HS-5 (cell line): ENCODE measurements around the gene TMEM255B.
"Not testable (repeated sequence)": the region's sequence is repeated elsewhere in the genome, so short reads cannot be mapped to it uniquely, and the experiment has no call there.

Source experiments
- DNase-seq: peaks from one replicate; pipeline ENCODE4 v3.0.0-alpha.2; 2012; ENCODE audit warnings: low read depth

Gene TMEM255B

DNA sequence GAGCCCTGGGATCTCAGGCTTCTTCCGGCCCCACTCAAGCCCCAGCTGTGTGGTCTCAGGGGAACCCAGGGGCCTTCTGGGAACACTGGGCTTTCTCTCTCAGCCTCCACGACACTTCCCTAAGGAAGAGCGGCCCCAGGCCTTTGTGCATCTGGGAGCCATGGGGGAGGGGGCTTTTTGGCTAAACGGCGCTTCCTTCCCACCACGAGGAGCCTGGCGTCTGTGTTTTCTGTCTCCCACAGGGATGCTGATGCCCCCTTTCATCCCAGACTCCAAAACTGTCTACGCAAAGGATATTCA, 24.2 kb upstream of the TMEM255B start:
- DNase-seq = no peak

DNA sequence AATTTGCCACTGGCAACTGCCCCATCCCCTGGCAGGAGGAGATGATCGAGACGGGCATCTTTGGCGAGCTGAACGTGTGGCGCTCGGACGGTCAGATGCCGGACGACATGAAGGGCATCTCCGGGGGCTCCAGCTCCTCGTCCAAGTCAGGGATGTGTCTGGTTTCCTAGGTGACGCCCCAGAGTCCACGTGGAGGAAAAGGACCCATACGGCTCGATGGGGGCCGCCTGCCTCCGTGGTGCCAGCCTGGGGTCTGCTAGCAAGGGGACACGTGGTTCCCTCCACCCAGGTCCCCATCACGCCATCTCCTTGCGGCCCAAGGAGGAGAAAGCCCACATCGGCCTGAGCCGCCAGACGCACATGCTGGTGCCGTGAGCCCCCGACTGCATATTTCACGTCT, 23.8 kb upstream of the TMEM255B start:
- no peak for DNase-seq

DNA sequence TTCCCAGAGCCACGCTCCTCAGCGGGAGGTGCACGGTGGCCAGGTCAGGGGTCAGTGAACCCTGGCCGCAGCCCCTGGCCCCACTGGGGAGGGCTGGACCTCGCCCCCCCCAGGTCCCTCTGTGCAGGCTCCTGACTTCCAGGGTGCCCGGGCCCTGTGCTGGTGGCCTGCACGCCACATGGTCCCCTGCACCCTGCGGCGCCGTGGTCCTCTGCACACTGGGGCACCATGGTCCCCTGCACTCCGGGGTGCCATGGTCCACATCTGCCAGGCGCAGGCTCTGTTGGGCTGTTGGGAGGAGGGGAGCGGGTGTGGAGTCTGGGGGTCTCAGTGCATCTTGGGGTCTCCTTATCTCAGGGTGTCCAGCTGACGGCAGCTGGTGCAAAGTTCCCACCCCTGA, 23.3 kb upstream of the TMEM255B start:
- DNase-seq = no peak

DNA sequence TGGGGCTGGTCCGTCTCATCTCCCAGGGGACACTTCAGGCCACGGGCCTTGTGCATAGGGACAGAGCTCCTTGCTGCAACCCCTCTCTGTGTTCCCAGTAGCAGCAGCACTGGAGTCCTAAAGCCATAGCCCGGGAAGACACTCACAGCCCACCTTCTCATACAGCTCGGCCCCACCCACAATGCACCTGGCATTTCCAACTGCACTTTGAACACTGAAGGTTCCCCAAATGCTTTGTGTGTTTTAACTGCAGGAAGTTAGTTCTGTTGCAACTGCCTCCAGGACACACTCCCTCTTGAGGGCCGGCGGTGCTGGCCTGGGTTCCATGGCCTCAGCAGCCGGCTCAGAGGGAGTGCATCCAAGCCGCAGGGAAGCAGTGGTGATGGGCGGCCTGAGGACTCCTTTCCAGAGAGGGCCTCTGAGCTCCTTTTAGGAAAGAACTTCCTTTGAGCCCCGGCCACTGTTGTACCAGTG, 22.7 kb upstream of the TMEM255B start:
- DNase-seq = no peak

DNA sequence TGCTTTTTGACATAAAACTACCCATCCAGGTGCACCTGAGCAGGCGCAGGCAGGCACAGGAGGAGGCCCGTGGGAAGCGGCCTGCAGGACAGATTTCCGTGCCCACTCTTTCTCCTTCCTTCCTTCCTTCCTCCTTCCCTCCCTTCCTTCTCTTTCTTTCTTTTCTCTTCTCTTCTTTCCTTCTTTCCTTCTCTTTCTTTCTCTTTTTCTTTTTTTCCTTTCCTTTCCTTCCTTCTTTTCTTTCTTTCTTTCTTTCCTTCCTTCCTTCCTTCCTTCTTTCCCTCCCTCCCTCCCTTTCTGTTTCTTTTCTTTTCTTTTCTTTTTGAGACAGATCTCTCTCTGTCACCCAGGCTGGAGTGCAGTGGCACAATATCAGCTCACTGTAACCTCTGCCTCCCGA, 21.2 kb upstream of the TMEM255B start:
- no peak for DNase-seq

DNA sequence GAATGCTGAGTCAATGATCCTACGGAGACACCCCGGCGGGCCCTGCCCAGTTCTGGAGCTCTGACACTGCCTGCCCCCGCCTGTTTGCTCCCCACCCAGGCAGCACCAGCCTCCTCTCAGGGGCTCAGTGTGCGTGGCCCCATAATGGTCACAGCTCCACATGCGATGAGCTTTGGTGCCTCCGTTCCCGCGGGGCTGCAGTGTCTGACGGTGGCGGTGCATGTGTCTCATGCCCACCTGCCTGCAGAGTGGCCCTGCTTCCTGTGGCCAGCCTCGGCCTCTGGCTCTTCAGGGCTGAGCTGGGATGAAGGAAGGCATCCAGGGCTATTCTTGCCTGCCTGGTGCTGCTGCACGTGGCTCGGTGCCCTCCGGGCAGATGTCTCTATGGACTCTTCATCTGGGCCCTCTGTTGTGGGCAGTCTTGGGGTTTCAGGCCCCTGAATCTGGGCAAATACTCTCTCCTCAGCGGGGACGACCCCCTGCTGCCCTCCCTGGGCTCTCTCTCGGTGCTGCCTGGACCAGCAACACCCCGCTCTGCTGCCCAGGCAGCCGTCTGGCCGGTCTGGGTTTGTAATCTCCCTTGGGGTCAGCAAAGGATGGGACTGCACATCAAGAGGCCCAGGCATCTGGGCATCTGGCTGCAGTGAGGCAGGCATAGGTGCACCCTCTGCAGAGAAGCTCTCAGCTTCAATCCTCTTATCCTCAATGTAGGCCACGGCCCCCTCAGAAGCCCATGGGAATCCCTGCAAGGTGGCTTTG, 19.3 kb upstream of the TMEM255B start:
- DNase-seq = no peak

DNA sequence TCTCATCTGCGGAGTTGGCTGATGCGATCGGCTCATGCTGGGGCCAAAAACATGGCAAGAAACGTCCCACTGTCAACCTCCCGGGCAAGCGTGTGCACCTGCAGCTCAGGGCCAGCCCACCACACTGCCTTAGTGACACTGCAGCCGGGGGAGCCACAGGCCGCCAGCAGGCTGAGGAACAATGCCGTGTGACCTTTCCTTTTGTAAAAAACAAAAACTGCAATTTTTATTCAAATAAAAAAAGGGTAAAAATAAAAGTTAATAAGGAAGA, 18.8 kb upstream of the TMEM255B start:
- no peak for DNase-seq

DNA sequence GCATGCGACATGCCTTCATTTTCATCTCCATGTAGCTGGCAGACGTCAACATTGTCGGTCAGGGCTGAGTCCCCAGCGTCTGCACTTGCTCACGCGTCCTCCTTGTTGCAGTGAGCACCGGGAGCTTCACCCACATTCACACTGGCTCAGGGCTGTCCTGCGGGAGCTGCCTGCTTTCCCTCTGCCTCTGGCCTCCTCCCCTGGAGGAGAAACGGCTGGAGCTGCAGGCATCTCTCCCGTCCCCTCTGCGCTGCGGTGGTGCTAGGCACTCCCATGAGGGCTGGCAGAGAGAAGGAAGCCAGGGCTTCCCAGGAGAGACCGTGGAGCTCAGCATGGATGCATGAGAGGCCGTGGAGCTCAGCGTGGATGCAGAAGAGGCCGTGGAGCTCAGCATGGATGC, 18.4 kb upstream of the TMEM255B start:
- DNase-seq = no peak

DNA sequence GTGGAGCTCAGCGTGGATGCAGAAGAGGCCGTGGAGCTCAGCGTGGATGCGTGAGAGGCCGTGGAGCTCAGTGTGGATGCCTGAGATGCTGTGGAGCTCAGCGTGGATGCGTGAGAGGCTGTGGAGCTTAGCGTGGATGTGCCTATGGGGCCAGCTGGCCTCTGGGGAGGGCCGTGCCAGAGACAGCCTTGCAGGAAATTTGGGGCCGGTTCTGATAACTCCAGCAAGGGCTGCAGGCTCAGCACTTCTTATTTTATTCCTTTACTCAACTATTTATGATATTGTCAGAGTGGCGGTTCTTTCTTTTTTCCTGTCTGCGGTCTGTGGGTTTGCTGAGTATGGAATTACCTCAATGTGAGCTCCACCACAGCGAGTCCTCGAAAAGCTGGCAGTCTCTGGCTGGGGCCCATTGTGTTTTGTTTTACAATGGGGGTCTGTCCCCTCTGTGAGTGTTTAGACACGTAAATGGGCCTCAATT, 17.8 kb upstream of the TMEM255B start:
- no peak for DNase-seq

DNA sequence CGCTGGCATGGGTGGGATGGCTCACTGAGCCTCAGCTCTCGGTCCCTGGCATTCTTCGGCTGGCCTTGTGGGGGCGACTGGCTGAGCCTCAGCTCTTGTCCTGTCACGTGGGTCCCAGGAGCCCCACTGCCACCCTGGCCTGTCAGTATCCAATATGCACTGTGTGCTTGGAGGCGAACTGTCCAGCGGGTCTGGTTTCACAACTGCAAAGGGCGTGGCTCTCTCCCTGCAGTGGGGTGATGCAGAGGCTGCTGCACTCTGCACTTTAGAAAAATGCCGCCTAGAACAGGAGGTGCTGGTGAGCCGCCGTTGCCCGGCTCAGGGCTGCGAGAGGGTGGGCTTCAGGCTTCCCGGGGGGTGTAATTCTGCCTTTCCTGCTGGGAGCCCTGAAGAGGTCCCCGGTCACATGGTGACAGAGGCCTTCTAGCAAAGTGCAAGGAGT, 17.0 kb upstream of the TMEM255B start:
- no peak for DNase-seq

DNA sequence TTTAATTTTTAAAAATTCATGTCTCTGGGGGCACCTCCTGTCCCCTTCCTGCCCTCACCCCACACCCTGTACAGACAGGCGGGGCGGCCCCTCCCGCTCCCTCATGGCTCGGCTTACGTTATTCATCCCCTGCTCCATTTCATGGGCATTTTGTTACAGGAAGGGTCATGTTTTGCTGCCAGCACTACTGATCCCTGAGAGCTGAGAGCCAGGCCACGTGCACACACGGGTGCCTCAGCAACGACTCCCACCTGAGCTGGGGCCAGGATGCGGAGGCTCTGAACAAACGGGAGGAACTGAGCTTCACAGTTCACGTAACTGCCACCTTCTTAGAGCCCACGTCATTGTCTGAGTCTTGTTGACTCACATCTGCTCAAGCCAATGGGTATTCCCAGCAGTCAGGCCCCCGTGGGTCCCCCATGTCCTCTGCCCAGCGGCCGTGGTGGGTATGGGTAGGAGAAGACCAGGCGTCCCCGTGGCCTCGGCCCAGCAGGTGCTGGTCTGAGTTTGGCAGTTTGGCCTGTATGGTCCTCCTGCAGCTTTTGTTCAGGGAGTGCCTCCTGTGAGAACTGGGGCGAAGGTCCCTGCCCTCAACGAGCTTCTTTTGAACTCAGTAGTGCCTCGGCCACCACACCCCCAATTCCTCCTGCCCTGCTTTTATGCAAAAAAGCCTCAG, 16.4 kb upstream of the TMEM255B start:
- no peak for DNase-seq

DNA sequence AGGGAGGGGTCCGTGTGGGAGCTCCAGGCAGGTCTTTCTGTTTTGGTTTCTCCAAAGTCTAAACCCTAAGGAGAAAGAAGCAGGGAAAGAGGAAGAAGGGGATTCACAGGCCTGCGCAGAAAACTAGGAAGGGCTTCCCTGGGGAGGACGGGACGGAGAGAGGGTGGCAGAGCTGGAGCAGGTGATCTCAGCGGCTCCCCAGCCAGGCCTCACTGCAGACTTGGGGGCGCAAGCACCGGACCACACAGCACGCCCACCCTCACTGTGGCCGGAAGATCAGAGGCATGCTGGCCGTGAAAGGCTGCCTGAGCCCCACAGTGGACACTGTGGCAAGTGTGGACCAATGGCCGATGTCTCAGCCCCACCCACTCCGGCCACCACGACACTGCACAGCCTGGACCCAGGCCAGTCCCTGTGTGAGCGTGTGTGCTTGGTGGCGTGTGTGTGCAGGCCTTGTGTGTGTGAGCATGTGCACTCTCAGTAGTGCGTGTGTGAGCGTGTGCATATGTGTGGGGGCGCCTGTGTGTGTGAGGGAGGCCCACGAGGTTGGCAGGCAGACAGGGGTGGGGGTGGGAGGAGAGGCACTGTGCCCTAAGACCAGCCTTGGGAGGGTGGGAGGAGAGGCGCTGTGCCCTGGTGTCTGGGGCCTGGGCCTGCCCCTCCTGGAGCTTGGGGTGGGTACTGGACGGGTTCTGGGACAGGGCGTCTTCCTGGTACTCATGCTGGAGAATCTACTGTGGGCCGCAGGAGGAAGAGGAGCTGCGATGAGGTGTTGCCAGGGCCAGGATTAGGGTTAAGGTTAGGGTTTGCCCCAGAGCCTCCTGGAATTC, 15.4 kb upstream of the TMEM255B start:
- DNase-seq = no peak

DNA sequence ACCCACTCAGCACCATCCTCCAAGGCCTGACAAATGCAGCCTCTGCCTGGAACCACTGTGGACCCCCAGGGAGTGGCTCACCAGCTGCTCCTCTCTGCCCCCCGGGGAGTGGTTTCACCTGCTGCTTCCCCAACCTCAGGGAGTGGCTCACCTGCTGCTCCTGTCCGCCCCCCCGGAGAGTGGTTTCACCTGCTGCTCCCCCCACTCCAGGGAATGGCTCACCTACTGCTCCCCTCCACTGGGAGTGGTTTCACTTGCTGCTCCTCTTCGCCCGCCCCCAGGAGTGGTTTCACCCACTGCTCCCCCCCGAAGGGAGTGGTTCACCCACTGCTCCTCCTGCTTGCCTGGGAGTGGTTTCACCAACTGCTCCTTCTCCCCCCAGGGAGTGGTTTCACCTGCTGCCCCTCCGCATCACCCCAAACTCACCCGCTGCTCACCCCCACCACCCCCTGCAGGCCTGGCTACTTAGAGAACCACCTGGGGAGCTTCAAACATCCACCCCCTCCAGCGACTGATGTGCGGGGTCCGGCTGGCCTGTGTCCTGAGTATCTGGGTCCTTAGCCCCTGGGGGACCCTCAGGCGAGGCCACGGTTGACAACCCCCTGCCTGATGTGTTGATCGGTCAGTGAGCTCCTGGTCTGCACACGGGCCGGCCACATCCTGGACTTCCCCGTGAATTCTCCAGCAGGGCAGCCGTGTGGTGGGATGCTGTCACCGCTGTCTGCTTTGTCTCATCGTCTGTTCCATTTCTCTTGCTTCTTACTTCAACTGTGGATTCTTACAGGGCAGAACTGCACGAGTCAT, 14.6 kb upstream of the TMEM255B start:
- no peak for DNase-seq

DNA sequence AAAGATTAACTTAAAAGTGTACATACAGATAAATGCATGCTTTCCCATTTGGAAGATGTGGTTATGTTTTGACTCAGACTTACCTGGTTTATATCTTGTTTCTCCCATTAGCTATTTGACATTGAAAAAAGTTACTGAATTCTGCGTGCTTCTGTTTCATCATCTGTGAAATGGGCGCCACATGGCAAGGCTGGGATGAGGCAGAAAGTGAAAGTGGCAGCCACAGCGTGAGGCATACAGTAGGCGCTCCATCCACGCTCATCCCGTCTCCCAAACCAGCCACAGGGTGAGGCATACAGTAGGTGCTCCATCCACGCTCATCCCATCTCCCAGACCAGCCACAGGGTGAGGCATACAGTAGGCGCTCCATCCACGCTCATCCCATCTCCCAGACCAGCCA, 14.0 kb upstream of the TMEM255B start:
- no peak for DNase-seq

DNA sequence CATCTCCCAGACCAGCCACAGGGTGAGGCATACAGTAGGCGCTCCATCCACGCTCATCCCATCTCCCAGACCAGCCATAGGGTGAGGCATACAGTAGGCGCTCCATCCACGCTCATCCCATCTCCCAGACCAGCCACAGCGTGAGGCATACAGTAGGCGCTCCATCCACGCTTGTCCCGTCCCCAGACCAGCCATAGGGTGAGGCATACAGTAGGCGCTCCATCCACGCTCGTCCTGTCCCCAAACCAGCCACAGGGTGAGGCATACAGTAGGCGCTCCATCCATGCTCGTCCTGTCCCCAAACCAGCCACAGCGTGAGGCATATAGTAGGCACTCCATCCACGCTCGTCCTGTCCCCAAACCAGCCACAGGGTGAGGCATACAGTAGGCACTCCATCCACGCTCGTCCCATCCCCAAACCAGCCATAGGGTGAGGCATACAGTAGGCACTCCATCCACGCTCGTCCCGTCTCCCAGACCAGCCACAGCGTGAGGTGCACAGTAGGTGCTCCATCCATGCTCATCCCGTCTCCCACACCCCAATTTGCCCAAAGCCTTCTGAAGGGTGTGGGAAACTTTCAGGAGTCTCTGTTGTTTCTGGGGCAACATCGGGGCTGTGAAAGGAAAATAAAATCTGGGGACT, 13.4 kb upstream of the TMEM255B start:
- not testable (repeated sequence) for DNase-seq

DNA sequence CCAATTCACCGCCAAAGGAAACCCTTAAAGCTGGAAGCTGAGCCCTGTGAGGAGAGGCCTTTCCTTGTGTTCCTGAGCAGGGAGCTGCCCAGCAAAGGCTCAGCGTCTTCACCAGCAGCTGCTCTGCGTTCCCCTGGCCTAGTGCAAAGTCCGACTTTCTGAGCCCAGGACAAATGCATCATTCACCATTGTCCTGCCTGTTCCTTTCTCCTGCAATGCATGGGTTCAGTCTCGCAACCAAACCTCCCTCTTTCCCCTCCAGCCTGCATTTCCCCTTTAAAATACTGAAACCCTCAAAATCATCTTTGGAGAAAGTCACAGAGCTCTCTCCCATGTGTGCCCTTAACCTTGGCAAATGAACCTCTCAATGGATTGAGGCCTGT, 12.9 kb upstream of the TMEM255B start:
- DNase-seq = no peak

DNA sequence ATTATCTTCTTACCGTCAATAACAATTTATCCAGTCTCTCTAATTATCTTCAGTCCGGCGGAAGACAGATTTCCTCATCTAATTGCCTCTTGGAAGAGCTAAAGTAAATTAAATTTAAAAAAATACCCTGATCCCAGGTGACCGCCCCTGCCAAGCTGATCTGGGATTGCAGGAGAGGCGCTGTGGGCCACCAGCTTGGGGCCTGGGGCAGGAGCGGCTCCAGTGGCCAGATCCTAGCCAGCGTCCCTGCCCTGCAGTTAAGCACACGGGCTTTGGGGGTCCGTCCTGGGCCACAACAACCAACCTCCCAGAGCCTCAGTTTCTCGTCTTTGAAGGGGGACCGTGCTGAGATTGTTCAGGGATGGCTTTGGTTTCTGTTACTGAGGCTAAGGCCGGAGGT, 12.4 kb upstream of the TMEM255B start:
- DNase-seq = no peak

DNA sequence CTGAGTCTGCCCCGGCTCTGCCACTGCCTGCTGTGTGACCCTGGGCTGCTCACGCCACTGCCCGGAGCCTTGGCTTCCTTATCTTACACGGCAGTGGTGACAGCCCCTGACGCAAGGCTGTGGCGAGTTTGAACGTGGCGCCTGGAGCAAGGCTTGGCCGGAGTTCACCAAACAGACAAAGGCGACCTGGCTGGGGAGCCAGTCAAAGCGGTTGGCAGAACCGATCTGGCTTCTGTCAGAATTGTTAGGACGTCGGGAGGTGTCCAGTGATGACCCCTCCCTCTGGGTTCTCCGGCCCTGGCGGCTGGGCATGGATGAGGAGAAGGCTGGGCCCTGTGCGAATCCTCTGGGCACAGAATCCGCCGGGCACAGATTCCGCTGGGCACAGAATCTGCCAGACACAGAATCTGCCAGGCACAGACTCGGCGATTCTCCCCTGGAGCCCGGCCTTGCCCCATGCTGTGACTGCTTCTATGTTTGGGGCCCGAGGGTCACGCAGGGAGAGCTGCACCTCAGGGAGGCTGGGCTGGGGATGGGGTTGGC, 11.7 kb upstream of the TMEM255B start:
- no peak for DNase-seq

DNA sequence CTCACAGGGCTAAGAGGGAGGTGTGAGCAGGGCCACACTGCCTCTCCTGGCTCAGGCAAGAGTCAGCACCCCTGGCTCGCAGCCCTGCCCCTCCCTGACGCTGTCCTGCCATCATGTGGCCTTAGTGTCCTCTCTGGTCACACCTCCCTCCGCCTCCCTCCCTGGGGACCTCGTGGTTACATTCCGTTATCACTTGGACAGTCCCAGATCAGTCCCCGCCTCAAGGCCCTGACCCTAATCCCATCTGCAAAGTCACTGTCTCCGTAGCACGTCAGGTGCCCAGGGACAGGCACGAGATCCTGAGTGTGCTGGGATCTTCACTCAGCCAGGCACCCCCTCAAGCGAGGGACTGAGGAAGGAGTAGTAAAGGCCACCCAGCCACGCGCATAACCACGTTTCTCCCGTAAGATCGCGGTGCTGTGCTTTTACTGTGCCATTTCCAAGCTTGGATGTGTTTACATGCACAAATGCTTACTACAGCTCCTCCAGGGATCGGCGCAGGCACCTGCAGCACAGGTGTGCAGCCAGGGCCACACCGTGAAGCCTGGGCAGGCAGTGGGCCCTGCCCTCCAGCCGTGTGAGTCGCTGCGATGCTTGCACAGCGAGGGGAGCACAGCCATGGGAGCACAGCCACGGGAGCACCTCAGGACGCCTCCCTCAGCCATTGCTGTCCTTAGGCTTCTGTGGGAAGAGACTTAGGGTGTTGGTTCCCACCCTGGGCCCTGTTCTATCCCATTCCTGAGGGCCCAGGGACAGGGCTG, 10.7 kb upstream of the TMEM255B start:
- no peak for DNase-seq

DNA sequence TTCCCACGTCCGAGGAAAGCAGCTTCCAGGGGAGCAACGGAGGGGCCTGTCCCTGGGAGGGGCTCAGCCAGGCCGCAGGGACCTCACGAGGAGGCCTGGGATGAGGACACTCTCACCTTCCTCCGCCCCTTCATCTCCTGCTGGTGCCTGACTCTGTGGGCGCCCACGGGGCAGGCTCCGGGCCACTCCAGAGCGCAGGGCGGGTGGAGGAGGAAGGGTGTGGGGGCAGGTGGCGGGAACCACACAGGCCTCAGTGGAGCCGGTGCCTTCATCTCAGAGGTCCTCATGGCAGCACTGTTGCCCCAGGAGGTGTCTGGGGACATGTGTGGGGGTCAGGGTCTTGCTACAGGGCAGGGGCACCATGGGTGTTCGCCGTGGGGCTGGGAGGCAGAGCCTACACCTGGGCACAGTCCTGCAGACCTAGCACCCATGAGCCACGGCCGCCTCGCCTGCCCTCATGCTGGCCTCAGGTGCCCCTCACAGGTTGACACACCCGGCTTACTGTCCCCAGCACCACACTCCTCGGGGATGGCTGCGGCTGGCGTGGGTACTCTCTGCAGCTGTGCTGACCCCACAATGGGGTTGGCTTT, 10.1 kb upstream of the TMEM255B start:
- DNase-seq = no peak
